Measurements from ENCODE around the gene YWHAQ.
"Not testable (repeated sequence)": the region's sequence is repeated elsewhere in the genome, so short reads cannot be mapped to it uniquely, and the experiment has no call there.

YWHAQ gene

GRCh38 chr2:9593925-9594324, 36.9 kb downstream of the YWHAQ start:
- DNase-seq: no peak

GRCh38 chr2:9592699-9593098, 38.1 kb downstream of the YWHAQ start:
- DNase-seq: no peak

- DNase-seq: no peak
These were observed 40.2 kb downstream of the YWHAQ start for GRCh38 chr2:9590641-9591040.

GRCh38 chr2:9586465-9586864, 44.3 kb downstream of the YWHAQ start:
- no peak for DNase-seq

GRCh38 chr2:9585486-9585885, 45.3 kb downstream of the YWHAQ start:
- DNase-seq: no peak

GRCh38 chr2:9584902-9585301, 45.9 kb downstream of the YWHAQ start:
- DNase-seq: not testable (repeated sequence)

- DNase-seq: no peak
These were observed 48.2 kb downstream of the YWHAQ start for GRCh38 chr2:9582624-9583023.

GRCh38 chr2:9578467-9579235, 52.1 kb downstream of the YWHAQ start:
- no peak for DNase-seq

- no peak for DNase-seq
These were observed 56.5 kb downstream of the YWHAQ start for GRCh38 chr2:9574331-9574730.

- no peak for DNase-seq
These were observed 57.0 kb downstream of the YWHAQ start for GRCh38 chr2:9573840-9574239.

GRCh38 chr2:9573013-9573720, 57.6 kb downstream of the YWHAQ start:
- DNase-seq: no peak

- DNase-seq: no peak
These were observed 60.4 kb downstream of the YWHAQ start for GRCh38 chr2:9570182-9571060.

GRCh38 chr2:9565436-9566153, 65.2 kb downstream of the YWHAQ start:
- DNase-seq: no peak

GRCh38 chr2:9560628-9561027, 70.2 kb downstream of the YWHAQ start:
- no peak for DNase-seq

GRCh38 chr2:9558948-9559381, 71.8 kb downstream of the YWHAQ start:
- DNase-seq: no peak

- peak; percentile 41 for DNase-seq
These were observed 74.6 kb downstream of the YWHAQ start for GRCh38 chr2:9556121-9556743.

GRCh38 chr2:9555297-9556120, 75.3 kb downstream of the YWHAQ start, which contains the start of gene ADAM17:
TSS of gene ADAM17 (minus strand) at chr2:9555830. CDS start at chr2:9555605, 225 bp downstream.
- peak; percentile 86 for DNase-seq

- DNase-seq: peak; percentile 45
These were observed 75.9 kb downstream of the YWHAQ start for GRCh38 chr2:9554921-9555296.

GRCh38 chr2:9552219-9553178, 78.3 kb downstream of the YWHAQ start:
- peak; percentile 30 for DNase-seq

GRCh38 chr2:9550859-9551391, 79.9 kb downstream of the YWHAQ start:
- DNase-seq: not testable (repeated sequence)
